Liver (tissue), 9 donors: ENCODE results near the gene C10orf105. TPM values are rescaled to one million over a fixed set of nuclear protein-coding genes. Genes with fewer than 3 reads are reported as not detected.

Experiments used
- DNase-seq: peaks from one replicate; pipeline ENCODE4 v3.0.0-alpha.2; 2017; ENCODE audit warnings: low spot score
- H3K27ac ChIP-seq, 2 donors: one replicate each; pipeline ENCODE4 v1.7.0; 2013; ENCODE audit warnings: inconsistent platforms in 2 of 2, low read length in 2 of 2, control low read depth in 1 of 2, low read depth in 1 of 2, mild to moderate bottlenecking in 1 of 2
- H3K27me3 ChIP-seq, 4 donors: one replicate each; pipeline versions ENCODE4 v1.6.1 to v1.7.0; 2013; ENCODE audit warnings: low read length in 3 of 4, inconsistent platforms in 1 of 4, mild to moderate bottlenecking in 1 of 4, moderate library complexity in 1 of 4; ENCODE audit not compliant: control insufficient read depth in 4 of 4, insufficient read depth in 4 of 4
- H3K36me3 ChIP-seq, 4 donors: one replicate each; pipeline versions ENCODE4 v1.6.1 to v1.7.0; 2013; ENCODE audit warnings: low read length in 3 of 4, mild to moderate bottlenecking in 3 of 4, low read depth in 1 of 4, moderate library complexity in 1 of 4; ENCODE audit not compliant: control insufficient read depth in 4 of 4, insufficient read depth in 3 of 4
- H3K4me1 ChIP-seq, 4 donors: one replicate each; pipeline versions ENCODE4 v1.6.1 to v1.7.0; 2013; ENCODE audit warnings: low read length in 3 of 4, mild to moderate bottlenecking in 3 of 4, moderate library complexity in 1 of 4; ENCODE audit not compliant: control insufficient read depth in 4 of 4, insufficient read depth in 4 of 4
- H3K4me3 ChIP-seq, 3 donors: one replicate each; pipeline versions ENCODE4 v1.6.1 to v1.7.0; 2013; ENCODE audit warnings: low read length in 3 of 3, control low read depth in 1 of 3, low read depth in 1 of 3, mild to moderate bottlenecking in 1 of 3
- H3K9ac ChIP-seq, 2 donors: one replicate each; pipeline ENCODE4 v1.7.0; 2013; ENCODE audit warnings: low read length in 2 of 2, mild to moderate bottlenecking in 2 of 2, moderate library complexity in 2 of 2, control low read depth in 1 of 2, low read depth in 1 of 2
- H3K9me3 ChIP-seq, 4 donors: one replicate each; pipeline versions ENCODE4 v1.6.1 to v1.7.0; 2013; ENCODE audit warnings: low read length in 3 of 4; ENCODE audit not compliant: control insufficient read depth in 4 of 4
- CTCF ChIP-seq: fragments of 150-350 bp; IDR thresholded peaks from 2 replicates; pipeline ENCODE4 v1.5.1; 2017; ENCODE audit warnings: improper control_type of control experiment, low read depth, low read length; ENCODE audit not compliant: missing input control
- FOXA2 ChIP-seq: IDR thresholded peaks from 2 replicates; pipeline ENCODE4 v1.6.1; 2016; ENCODE audit warnings: antibody characterized with exemption
- GABPA ChIP-seq, 2 donors: IDR thresholded peaks in 1 of 2; conservative IDR thresholded peaks in 1 of 2; 2 replicates each; pipeline ENCODE4 v1.6.1; 2016; ENCODE audit warnings: antibody characterized with exemption in 2 of 2, mild to moderate bottlenecking in 1 of 2, moderate library complexity in 1 of 2
- HNF4G ChIP-seq: IDR thresholded peaks from 2 replicates; pipeline ENCODE4 v1.6.1; 2016; ENCODE audit warnings: antibody characterized with exemption
- MAX ChIP-seq: IDR thresholded peaks from 2 replicates; pipeline ENCODE4 v1.6.1; 2016; ENCODE audit warnings: antibody characterized with exemption
- NR2F2 ChIP-seq: IDR thresholded peaks from 2 replicates; pipeline ENCODE4 v1.6.1; 2016; ENCODE audit warnings: antibody characterized with exemption
- RAD21 ChIP-seq, 2 donors: IDR thresholded peaks; 2 replicates each; pipeline ENCODE4 v1.6.1; 2016; ENCODE audit warnings: antibody characterized with exemption in 2 of 2, mild to moderate bottlenecking in 2 of 2
- SP1 ChIP-seq: IDR thresholded peaks from 2 replicates; pipeline ENCODE4 v1.6.1; 2018; ENCODE audit warnings: antibody characterized with exemption, mild to moderate bottlenecking
- TAF1 ChIP-seq: conservative IDR thresholded peaks from 2 replicates; pipeline ENCODE4 v1.6.1; 2016; ENCODE audit warnings: antibody characterized with exemption, mild to moderate bottlenecking
- YY1 ChIP-seq: IDR thresholded peaks from 2 replicates; pipeline ENCODE4 v1.6.1; 2016; ENCODE audit warnings: antibody characterized with exemption, mild to moderate bottlenecking
- WGBS: extraction: QIAGEN DNeasy Blood & Tissue Kit; methylation state at CpG from one replicate; pipeline ENCODE4 v1.1.7; 2013; 5-methylcytosine and 5-hydroxymethylcytosine counted together
- polyA plus RNA-seq, 2 donors: library from polyadenylated mRNA; stranded (reverse) in 1 of 2; unstranded in 1 of 2; fragments of 200-250 nt in 1 of 2; fragments of >200 nt in 1 of 2; fragmentation: Nextera tagmentation in 1 of 2; extraction: Ambion mirVana in 1 of 2; gene quantifications; one replicate each; pipeline versions ENCODE4 v1.2.1 to v1.2.3, GENCODE V29; 2013 to 2015
- total RNA-seq, 2 donors: library from RNA; depleted of rRNA; stranded (reverse); fragments of >200 nt; gene quantifications; one replicate each; pipeline ENCODE4 v1.2.3, GENCODE V29; 2014
- TF ChIP-seq, protein P1 (sequence below): IDR thresholded peaks from 2 replicates; pipeline ENCODE4 v1.6.1; 2016; ENCODE audit warnings: antibody characterized with exemption
- TF ChIP-seq, protein P2 (sequence below): IDR thresholded peaks from 2 replicates; pipeline ENCODE4 v1.6.1; 2016; ENCODE audit warnings: antibody characterized with exemption
- TF ChIP-seq, protein P3 (sequence below): IDR thresholded peaks from 2 replicates; pipeline ENCODE4 v1.6.1; 2016; ENCODE audit warnings: antibody characterized with exemption, mild to moderate bottlenecking
- donor health status: healthy.
- donor health status: healthy.
- donor health status: healthy.
- donor health status: healthy.
- donor health status: healthy.

C10orf105 gene
- total and polyA plus RNA-seq, 4 donors: under 0.01 to 0.07 TPM; not detected in 2

DNA sequence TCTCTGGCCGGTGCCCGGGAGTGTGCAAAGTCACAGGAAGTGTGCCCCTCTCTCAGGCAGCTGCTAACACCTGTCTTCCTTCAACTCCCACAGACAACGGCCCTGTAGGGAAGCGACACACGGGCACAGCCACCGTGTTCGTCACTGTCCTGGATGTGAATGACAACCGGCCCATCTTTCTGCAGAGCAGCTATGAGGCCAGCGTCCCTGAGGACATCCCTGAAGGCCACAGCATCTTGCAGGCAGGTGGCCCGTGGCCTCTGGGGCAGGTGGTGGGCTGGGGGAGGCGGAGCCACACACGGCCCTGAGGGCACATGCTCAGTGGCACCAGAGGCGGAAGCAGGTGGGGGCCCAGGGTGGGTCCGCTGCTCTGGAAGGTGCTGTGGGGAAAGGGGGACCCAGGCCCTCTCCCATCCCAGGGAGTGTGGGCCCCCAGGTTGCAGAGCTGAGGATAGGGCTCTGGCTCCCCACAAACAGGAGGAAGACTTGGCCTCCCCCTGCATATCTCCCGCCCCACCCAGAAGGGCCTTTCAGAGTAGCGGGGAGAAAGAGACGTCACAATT is 6.9 kb downstream of the C10orf105 start (continued):
- TF ChIP-seq CTCF (no peak), GABPA (IDR thresholded peaks at IDR 0.05 in 1 of 2, conservative IDR thresholded peaks at IDR 0.05 in 1 of 2) (no peak), FOXA2 (no peak), TAF1 (no peak)
- TF ChIP-seq, protein P1, sequence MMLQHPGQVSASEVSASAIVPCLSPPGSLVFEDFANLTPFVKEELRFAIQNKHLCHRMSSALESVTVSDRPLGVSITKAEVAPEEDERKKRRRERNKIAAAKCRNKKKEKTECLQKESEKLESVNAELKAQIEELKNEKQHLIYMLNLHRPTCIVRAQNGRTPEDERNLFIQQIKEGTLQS: no peak

DNA sequence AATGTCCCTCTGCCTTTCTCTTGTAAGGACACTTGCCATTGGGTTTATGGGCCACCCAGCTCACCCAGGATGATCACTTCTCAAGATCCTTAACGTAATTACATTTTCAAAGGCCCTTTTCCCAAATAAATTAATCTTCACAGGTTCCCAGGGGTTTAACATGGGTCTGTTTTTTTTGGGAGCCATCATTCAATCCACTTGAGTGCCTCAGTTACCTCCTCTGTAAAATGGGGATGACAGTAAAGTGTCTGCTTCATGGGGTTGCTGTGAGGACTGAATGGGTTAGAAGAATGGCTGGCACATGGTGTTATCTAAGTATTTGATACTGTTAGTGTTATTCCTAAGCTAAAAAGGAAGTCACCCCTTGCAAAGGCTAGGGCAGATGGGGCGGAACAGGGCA is 7.4 kb downstream of the C10orf105 start:
- Histone ChIP-seq H3K9me3 (no peaks in the 10 kb centered on the region), H3K27me3 (no peaks in the 10 kb centered on the region), H3K9ac (no peak overlapping the region), H3K4me3 (no peak overlapping the region), H3K36me3 (no peaks in the 10 kb centered on the region), H3K4me1 (peaks cover 0 to 7% (median under 1%) of the 10 kb centered on the region in 4 donors), H3K27ac (no peak overlapping the region)
- DNase-seq: no peak
- WGBS: 84% methylated on average over 2 of the region's 2 CpGs
- TF ChIP-seq, protein P2, sequence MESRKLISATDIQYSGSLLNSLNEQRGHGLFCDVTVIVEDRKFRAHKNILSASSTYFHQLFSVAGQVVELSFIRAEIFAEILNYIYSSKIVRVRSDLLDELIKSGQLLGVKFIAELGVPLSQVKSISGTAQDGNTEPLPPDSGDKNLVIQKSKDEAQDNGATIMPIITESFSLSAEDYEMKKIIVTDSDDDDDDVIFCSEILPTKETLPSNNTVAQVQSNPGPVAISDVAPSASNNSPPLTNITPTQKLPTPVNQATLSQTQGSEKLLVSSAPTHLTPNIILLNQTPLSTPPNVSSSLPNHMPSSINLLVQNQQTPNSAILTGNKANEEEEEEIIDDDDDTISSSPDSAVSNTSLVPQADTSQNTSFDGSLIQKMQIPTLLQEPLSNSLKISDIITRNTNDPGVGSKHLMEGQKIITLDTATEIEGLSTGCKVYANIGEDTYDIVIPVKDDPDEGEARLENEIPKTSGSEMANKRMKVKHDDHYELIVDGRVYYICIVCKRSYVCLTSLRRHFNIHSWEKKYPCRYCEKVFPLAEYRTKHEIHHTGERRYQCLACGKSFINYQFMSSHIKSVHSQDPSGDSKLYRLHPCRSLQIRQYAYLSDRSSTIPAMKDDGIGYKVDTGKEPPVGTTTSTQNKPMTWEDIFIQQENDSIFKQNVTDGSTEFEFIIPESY: no peak
- no peak for TF ChIP-seq FOXA2
- TF ChIP-seq HNF4G: no peak
- TF ChIP-seq, protein P3, sequence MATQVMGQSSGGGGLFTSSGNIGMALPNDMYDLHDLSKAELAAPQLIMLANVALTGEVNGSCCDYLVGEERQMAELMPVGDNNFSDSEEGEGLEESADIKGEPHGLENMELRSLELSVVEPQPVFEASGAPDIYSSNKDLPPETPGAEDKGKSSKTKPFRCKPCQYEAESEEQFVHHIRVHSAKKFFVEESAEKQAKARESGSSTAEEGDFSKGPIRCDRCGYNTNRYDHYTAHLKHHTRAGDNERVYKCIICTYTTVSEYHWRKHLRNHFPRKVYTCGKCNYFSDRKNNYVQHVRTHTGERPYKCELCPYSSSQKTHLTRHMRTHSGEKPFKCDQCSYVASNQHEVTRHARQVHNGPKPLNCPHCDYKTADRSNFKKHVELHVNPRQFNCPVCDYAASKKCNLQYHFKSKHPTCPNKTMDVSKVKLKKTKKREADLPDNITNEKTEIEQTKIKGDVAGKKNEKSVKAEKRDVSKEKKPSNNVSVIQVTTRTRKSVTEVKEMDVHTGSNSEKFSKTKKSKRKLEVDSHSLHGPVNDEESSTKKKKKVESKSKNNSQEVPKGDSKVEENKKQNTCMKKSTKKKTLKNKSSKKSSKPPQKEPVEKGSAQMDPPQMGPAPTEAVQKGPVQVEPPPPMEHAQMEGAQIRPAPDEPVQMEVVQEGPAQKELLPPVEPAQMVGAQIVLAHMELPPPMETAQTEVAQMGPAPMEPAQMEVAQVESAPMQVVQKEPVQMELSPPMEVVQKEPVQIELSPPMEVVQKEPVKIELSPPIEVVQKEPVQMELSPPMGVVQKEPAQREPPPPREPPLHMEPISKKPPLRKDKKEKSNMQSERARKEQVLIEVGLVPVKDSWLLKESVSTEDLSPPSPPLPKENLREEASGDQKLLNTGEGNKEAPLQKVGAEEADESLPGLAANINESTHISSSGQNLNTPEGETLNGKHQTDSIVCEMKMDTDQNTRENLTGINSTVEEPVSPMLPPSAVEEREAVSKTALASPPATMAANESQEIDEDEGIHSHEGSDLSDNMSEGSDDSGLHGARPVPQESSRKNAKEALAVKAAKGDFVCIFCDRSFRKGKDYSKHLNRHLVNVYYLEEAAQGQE: no peak
- TF ChIP-seq, protein P1: no peak
- TF ChIP-seq MAX: no peak
- no peak for TF ChIP-seq TAF1
- TF ChIP-seq RAD21 (IDR thresholded peaks at IDR 0.05): no peak
- TF ChIP-seq YY1: no peak
- no peak for TF ChIP-seq GABPA (IDR thresholded peaks at IDR 0.05 in 1 of 2, conservative IDR thresholded peaks at IDR 0.05 in 1 of 2)
- no peak for TF ChIP-seq CTCF
- TF ChIP-seq NR2F2: no peak
- no peak for TF ChIP-seq SP1
